AG04449 (cell line): ENCODE measurements around the gene SGMS2.
A peak's percentile ranks its signal among the peaks of the same experiment; 100 is the strongest.

Experiments used
- CTCF ChIA-PET: fragments of 350-600 bp; formaldehyde crosslinking; extraction: SDS; loops from one replicate; lab custom pipeline; 2021; ENCODE audit warnings: antibody characterized with exemption; lab: Yijun Ruan, JAX
- POLR2A ChIA-PET: fragments of 400-600, 350-600 bp; formaldehyde crosslinking; extraction: SDS; loops from one replicate; lab custom pipeline; 2020; ENCODE audit warnings: antibody characterized with exemption, inconsistent platforms; lab: Yijun Ruan, JAX
- DNase-seq: peaks from one replicate; pipeline ENCODE4 v3.0.0-alpha.2; 2010; ENCODE audit warnings: low read depth, low spot score
- H3K4me3 ChIP-seq: 2 replicates; pipeline ENCODE4 v1.5.1; 2011; ENCODE audit warnings: low read depth, mild to moderate bottlenecking, control low read depth, low read length
- CTCF ChIP-seq: IDR thresholded peaks from one replicate; pipeline ENCODE4 v1.5.1; 2011; ENCODE audit warnings: mild to moderate bottlenecking, moderate library complexity, low read length, control low read depth, inconsistent platforms; ENCODE audit not compliant: insufficient read depth; ENCODE audit errors: missing control alignments

Gene SGMS2

GRCh38 chr4:107888237-107888636 lies 63.5 kb downstream of the SGMS2 start:
- DNase-seq: no peak
- TF ChIP-seq CTCF: no peak
- H3K4me3 ChIP-seq: no peak overlapping the region
- ChIA-PET POLR2A (no interaction called here), CTCF (no interaction called here)

- ChIA-PET POLR2A (no interaction called here), CTCF (no interaction called here)
- no peak for DNase-seq
- H3K4me3 ChIP-seq: no peak overlapping the region
- no peak for TF ChIP-seq CTCF
These were observed 66.0 kb downstream of the SGMS2 start for GRCh38 chr4:107890779-107891178.

GRCh38 chr4:107891299-107891698 lies 66.6 kb downstream of the SGMS2 start:
- no peak for DNase-seq
- ChIA-PET POLR2A (no interaction called here), CTCF (interaction anchor here (0.7 kb wide), 1 partner anchor 37 kb away, joined by 3 read pairs; no protein-coding TSS in a partner anchor)
- TF ChIP-seq CTCF: no peak
- no peak overlapping the region for H3K4me3 ChIP-seq

GRCh38 chr4:107893171-107894137 lies 68.7 kb downstream of the SGMS2 start:
- ChIA-PET POLR2A (no interaction called here), CTCF (interaction anchor here (1.5 to 3.1 kb wide), 3 partner anchors 9 to 135 kb away, joined by 7 to 8 read pairs (median 7); no protein-coding TSS in a partner anchor)
- no peak overlapping the region for H3K4me3 ChIP-seq
- no peak for TF ChIP-seq CTCF
- no peak for DNase-seq

- DNase-seq: no peak
- POLR2A ChIA-PET: no interaction called here
- TF ChIP-seq CTCF: no peak
- CTCF ChIA-PET: interaction anchor here (1.4 to 3.1 kb wide), 5 partner anchors 10 to 136 kb away, joined by 3 to 8 read pairs (median 7); no protein-coding TSS in a partner anchor
- no peak overlapping the region for H3K4me3 ChIP-seq
These were observed 69.4 kb downstream of the SGMS2 start for GRCh38 chr4:107894138-107894603.

- TF ChIP-seq CTCF: no peak
- CTCF ChIA-PET: interaction anchor here (0.7 to 2.4 kb wide), 3 partner anchors 12 to 138 kb away, joined by 3 to 8 read pairs (median 6); no protein-coding TSS in a partner anchor
- DNase-seq: peak; percentile 92
- H3K4me3 ChIP-seq: no peak overlapping the region
- POLR2A ChIA-PET: no interaction called here
These were observed 71.5 kb downstream of the SGMS2 start for GRCh38 chr4:107896158-107896645.
